H1 (cell line): ENCODE measurements around the gene KLF7.

ENCODE experiments used
- CBX5 ChIP-seq: fragments of 300-800, 300-1000 bp; sonication (generic); IDR thresholded peaks from 2 replicates; pipeline ENCODE4 v1.7.1; 2016; ENCODE audit warnings: antibody characterized with exemption, low read length, low read depth
- CEBPB ChIP-seq: IDR thresholded peaks from 2 replicates; pipeline ENCODE4 v1.6.1; 2012; ENCODE audit warnings: low read depth, low read length
- MAX ChIP-seq: IDR thresholded peaks from 2 replicates; pipeline ENCODE4 v1.6.1; 2012; ENCODE audit warnings: inconsistent platforms

- TF ChIP-seq MAX (no peak), CEBPB (no peak), CBX5 (no peak)
These were observed 98.8 kb downstream of the KLF7 start for GRCh38 chr2:207066791-207067460.
